Mesodermal cell (in vitro differentiated cells): ENCODE measurements around the gene SHANK1.
"Not testable (repeated sequence)": the region's sequence is repeated elsewhere in the genome, so short reads cannot be mapped to it uniquely, and the experiment has no call there.

ENCODE experiments used
- H3K27ac ChIP-seq: 2 replicates; pipeline ENCODE4 v1.7.0; 2013; ENCODE audit warnings: mild to moderate bottlenecking, low read depth, low read length, moderate library complexity; ENCODE audit not compliant: severe bottlenecking
- H3K36me3 ChIP-seq: 2 replicates; pipeline ENCODE4 v1.7.1; 2013; ENCODE audit warnings: mild to moderate bottlenecking, low read length, moderate library complexity; ENCODE audit not compliant: control insufficient read depth, insufficient read depth
- H3K4me1 ChIP-seq: one replicate; pipeline ENCODE4 v1.7.1; 2013; ENCODE audit warnings: mild to moderate bottlenecking, low read length; ENCODE audit not compliant: insufficient read depth, control insufficient read depth, poor library complexity, severe bottlenecking
- H3K4me3 ChIP-seq: 2 replicates; pipeline ENCODE4 v1.7.0; 2013; ENCODE audit warnings: low read length, control low read depth, mild to moderate bottlenecking; ENCODE audit not compliant: insufficient read depth, poor library complexity, severe bottlenecking; ENCODE audit errors: extremely low read depth
- H3K9me3 ChIP-seq: 2 replicates; pipeline ENCODE4 v1.7.1; 2013; ENCODE audit warnings: mild to moderate bottlenecking, low read length, moderate library complexity; ENCODE audit not compliant: control insufficient read depth
- WGBS, 2 experiments: methylation state at CpG; one replicate each; pipeline ENCODE4 v1.1.5; 2013; ENCODE audit warnings: missing lambda C conversion rate in 2 of 2; ENCODE audit not compliant: insufficient coverage in 2 of 2; 5-methylcytosine and 5-hydroxymethylcytosine counted together

Gene SHANK1

DNA sequence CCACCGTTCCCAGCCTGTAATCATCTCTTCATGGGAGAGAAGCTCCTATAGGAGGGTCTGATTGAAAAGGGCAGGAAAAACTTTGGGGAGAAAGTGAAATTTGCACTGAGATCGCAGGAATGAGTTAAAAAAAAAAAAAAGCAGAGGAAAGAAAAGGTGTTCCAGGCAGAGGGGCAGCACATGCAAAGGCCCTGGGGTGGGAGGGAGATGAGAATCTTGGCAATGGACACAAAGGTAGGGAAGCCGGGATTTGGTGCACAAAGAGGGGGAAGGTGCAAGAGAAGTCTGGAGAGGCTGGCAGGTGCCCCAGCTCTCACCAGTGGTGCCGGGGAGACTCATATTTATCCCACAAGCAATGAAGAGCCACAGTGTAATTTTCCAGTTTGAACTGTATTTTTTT, 34.3 kb upstream of the SHANK1 start:
- WGBS, 2 experiments = 73 to 90% methylated on average over 2 to 3 of the region's 4 CpGs
- no peaks in the 10 kb centered on the region for H3K9me3 ChIP-seq
- H3K27ac ChIP-seq = no peak overlapping the region
- no peaks in the 10 kb centered on the region for H3K4me1 ChIP-seq
- H3K36me3 ChIP-seq = no peaks in the 10 kb centered on the region
- H3K4me3 ChIP-seq = no peak overlapping the region

DNA sequence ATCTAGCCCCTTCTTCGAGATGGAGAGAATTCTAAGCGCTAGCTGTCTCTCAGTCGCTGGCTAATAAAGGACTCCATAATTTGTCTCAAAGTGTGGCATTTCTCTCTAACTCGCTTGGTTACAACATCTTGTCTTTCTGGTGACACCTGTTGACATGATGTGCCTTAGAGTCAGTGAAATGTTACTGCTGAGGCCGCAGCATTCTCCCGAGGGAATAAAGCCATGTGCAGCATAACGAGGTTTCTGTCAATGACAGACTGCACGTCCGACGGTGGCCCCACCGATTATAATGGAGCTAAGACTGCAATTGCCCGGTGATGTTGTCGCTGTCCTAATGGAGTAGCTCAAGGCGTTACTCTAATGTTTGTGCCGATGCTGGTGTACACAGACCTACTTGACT, 30.4 kb upstream of the SHANK1 start:
- H3K4me3 ChIP-seq = no peak overlapping the region
- no peaks in the 10 kb centered on the region for H3K4me1 ChIP-seq
- WGBS, 2 experiments = 80 to 86% methylated on average over 12 to 15 of the region's 15 CpGs
- H3K36me3 ChIP-seq = no peaks in the 10 kb centered on the region
- H3K9me3 ChIP-seq = no peaks in the 10 kb centered on the region
- no peak overlapping the region for H3K27ac ChIP-seq

DNA sequence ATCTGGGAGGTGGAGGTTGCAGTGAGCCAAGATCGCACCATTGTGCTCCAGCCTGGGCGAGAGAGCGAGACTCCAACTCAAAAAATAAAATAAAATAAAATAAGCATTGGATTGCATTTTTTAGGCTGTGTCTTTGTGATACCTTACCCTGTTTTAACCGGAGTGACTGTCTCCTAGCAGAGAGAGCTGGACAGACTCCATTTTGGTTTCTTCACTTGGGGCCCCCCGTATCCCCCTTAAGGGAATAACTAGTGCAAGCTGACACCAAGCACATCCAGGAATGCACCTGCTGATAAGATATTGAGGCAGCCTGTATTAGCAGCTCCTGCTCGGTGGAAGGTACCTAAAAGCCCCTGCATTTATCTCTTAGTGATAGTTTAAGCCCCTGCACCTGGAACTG, 29.9 kb upstream of the SHANK1 start:
- WGBS, 2 experiments = 64 to 67% methylated on average over 1 of the region's 6 CpGs
- Histone ChIP-seq H3K4me3 (no peak overlapping the region), H3K4me1 (no peaks in the 10 kb centered on the region), H3K9me3 (no peaks in the 10 kb centered on the region), H3K36me3 (no peaks in the 10 kb centered on the region), H3K27ac (no peak overlapping the region)

DNA sequence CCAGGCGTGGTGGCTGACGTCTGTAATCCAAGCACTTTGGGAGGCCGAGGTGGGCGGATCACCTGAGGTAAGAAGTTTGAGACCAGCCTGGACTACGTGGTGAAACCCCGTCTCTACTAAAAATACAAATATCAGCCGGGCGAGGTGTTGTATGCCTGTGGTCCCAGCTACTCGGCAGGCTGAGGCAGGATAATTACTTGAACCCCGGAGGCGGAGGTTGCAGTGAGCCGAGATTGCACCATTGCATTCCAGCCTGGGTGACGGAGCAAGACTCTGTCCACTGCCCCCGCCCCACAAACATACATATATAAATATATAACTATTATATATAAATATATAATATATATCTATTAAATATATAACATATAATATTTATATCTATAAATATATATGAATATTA, 27.5 kb upstream of the SHANK1 start:
- not testable (repeated sequence) for H3K27ac ChIP-seq, H3K4me1 ChIP-seq, H3K4me3 ChIP-seq, H3K36me3 ChIP-seq, H3K9me3 ChIP-seq
- 92 to 94% methylated on average over 9 to 11 of the region's 14 CpGs for WGBS, 2 experiments

DNA sequence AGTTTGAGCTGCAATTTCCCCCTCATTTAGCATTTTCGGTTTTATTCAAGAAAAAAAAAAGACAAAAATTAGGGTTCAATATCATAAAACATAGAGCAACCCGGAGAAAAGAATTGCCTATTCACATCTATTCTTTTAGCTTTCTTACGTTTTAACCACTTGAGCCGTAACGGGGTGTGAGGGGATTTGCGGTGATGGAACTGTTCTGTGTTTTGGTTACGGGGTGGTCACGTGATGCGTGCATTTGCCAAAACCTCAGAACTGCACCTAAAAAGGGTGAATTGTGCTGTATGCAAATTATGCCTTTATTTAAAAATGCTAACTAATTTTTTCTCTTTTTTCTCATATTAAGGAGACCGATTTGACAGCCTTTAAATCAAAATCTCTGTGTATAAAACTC, 25.6 kb upstream of the SHANK1 start:
- no peaks in the 10 kb centered on the region for H3K36me3 ChIP-seq
- no peak overlapping the region for H3K4me3 ChIP-seq
- WGBS, 2 experiments = 50 to 80% methylated on average over 1 of the region's 10 CpGs
- no peak overlapping the region for H3K27ac ChIP-seq
- H3K4me1 ChIP-seq = no peaks in the 10 kb centered on the region
- no peaks in the 10 kb centered on the region for H3K9me3 ChIP-seq

DNA sequence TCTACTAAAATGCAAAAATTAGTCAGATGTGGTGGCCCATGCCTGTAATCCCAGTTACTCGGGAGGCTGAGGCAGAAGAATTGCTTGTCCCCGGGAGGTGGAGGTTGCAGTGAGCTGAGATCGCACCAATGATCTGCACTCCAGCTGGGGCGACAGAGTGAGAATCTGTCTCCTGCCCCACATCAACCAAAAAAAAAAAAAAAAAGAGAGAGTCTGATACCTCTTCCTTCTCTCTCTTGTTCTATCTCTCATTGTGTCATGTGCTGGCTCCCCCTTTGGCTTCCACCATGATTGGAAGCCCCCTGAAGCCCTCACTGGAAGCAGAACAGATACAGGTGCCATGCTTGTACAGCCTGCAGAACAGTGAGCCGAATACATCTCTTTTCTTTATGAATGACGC, 23.9 kb upstream of the SHANK1 start:
- WGBS, 2 experiments = 85 to 92% methylated on average over 5 to 6 of the region's 6 CpGs
- H3K9me3 ChIP-seq = peaks cover 3% of the 10 kb centered on the region

DNA sequence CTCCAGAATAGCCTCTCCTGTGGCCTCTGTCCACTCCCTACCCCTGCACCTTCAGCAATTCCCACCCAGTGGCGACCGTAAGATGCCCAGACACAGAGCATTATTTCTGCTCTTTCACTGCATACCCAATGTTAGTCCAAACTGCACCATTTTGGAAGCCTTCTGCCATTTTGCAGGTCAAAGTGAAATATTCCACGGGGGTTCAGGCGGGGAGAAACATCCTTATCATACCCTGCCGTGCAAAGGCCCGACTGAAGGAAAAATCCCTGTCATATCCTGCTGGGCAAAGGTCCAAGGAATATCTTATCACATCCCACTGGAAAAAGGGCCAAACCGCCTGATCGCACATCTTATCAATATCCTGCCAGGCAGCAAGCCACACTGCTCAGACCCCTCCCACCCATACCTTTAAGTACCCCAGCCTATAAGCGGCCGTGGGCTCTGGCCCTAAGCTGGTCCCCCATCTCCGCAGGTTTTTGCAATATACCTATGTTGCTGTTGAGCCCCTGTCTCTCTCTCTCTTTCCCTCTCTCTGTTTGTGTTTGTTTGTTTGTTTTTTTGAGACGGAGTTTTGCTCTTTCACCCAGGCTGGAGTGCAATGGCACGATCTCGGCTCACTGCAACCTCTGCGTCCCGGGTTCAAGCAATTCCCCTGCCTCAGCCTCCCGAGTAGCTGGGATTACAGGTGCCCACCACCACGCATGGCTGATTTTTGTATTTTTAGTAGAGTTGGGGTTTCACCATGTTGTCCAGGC, 21.8 kb upstream of the SHANK1 start:
- WGBS, 2 experiments = 75 to 76% methylated on average over 11 to 13 of the region's 18 CpGs
- Histone ChIP-seq H3K27ac (no peak overlapping the region), H3K9me3 (peaks cover 3% of the 10 kb centered on the region), H3K4me3 (no peak overlapping the region), H3K36me3 (no peaks in the 10 kb centered on the region), H3K4me1 (no peaks in the 10 kb centered on the region)

More for the DNA sequence above, 23.9 kb upstream of the SHANK1 start:
- Histone ChIP-seq H3K4me1 (no peaks in the 10 kb centered on the region), H3K36me3 (no peaks in the 10 kb centered on the region), H3K4me3 (no peak overlapping the region), H3K27ac (no peak overlapping the region)

DNA sequence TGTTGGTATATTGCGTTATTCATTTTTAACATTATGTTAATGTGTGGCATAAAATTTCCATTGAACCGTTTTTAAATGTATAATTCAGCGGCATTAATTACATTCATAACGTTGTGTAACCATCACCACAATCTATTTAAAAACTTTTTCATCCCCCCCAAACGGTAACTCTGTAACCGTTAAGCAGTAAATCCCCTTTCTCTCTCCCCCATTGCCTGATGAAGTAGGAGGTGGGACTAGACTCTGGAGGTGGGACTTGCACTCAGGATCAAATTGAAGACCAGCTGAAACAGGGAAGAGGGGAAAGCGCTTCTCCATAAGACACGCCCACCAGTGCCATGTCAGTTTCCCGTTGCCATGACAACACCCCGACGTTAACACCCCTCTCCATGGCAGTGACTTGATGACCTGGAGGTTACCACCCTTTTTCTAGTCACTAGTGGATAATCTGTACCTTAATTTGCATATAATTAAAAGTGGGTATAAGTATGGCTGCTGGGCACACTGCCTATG, 20.4 kb upstream of the SHANK1 start:
- Histone ChIP-seq H3K4me3 (no peak overlapping the region), H3K4me1 (peaks cover 3% of the 10 kb centered on the region), H3K36me3 (no peaks in the 10 kb centered on the region), H3K9me3 (peaks cover 9% of the 10 kb centered on the region), H3K27ac (no peak overlapping the region)
- 67 to 73% methylated on average over 2 of the region's 11 CpGs for WGBS, 2 experiments

DNA sequence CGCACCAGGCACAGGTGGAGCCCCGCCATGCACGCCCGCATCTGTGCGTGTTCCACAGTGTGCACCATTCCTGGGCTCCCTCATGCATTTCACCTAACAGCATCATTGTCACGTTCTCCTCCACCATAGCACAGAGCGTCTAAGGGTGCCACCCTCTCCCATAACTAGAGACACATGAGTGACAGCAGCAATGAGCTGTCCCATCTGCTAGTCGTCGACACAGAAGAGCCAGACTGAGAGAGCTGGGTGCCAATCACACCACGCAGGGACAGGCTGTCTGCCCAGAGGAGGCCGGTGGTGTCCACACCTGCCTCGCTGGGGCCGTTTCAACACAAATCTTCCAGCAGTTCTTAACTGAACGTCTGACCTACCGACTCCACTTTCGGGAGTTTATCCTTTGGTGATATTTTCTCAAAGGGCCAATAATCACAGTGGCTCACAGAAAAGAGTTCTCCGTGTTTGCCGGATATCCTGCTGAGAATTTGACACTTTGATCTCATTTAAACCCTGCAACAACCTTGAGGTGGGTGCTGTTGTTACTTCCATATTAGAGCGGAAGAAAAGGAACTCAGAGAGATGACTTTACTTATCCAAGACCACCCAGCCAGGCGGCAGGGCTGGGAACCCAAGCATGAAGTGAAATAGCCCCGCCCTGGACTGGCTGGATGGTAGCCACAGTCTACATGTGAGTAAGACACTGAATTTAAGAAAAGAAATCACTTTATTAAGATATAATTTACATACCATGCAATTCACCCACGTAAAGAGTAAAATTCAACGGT, 19.7 kb upstream of the SHANK1 start:
- H3K4me1 ChIP-seq = peaks cover 3% of the 10 kb centered on the region
- H3K27ac ChIP-seq = no peak overlapping the region
- H3K36me3 ChIP-seq = no peaks in the 10 kb centered on the region
- H3K9me3 ChIP-seq = peaks cover 9% of the 10 kb centered on the region
- WGBS, 2 experiments = 79 to 84% methylated on average over 17 to 18 of the region's 23 CpGs
- no peak overlapping the region for H3K4me3 ChIP-seq

DNA sequence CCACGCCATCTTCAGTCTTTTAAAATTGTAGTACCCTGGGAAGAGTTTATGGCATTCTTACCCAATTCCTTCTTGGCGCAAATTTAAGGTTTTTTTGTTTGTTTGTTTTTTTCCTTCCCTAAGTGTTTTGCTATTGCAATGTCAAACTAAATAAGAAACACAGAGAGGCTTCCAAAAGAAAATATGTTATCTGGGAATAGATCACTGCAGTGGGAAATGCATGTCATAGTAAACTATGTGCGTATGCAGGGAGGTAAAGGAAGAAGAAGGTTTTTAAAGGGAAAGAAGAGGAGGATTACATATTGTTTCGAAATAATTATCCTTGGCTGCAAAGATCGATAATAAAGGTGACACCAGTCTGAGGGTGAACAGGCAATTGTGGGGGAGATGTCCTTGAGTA, 16.7 kb upstream of the SHANK1 start:
- peaks cover 13% of the 10 kb centered on the region for H3K9me3 ChIP-seq
- H3K36me3 ChIP-seq = no peaks in the 10 kb centered on the region
- WGBS, 2 experiments = 62 to 66% methylated on average over 3 of the region's 5 CpGs
- H3K4me1 ChIP-seq = peaks cover 3% of the 10 kb centered on the region
- H3K4me3 ChIP-seq = no peak overlapping the region
- H3K27ac ChIP-seq = no peak overlapping the region

DNA sequence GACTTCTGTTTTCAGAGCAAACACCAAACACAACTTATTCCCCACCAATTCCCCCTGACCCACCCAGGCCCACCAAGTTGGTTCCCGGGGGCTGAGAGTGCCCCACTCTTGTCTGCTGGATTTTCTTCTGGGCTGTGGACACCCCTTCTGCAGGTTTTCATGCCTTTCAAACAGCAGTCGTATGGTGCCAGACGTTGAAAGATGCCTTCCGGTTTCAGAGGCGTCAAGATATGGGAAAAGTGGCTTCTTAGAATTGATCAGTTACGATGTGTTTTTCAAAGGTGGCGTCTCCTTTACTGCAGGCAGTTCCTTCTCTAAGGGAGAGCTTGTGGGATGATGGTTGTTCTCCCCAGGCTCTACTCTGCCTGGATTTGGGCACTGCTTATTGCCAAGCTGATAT, 16.3 kb upstream of the SHANK1 start:
- Histone ChIP-seq H3K4me1 (peaks cover 3% of the 10 kb centered on the region), H3K27ac (no peak overlapping the region), H3K4me3 (no peak overlapping the region), H3K36me3 (no peaks in the 10 kb centered on the region), H3K9me3 (peaks cover 13% of the 10 kb centered on the region)
- 79 to 81% methylated on average over 7 of the region's 7 CpGs for WGBS, 2 experiments
